CD14-positive monocyte (primary cell): ENCODE measurements around the gene FUCA2. TPM values are rescaled to one million over a fixed set of nuclear protein-coding genes. Genes with fewer than 3 reads are reported as not detected.

ENCODE experiments used
- DNase-seq, 3 donors: peaks; one replicate each; pipeline ENCODE4 v3.0.0-alpha.2; 2011 to 2022
- H2AFZ ChIP-seq: 2 replicates; pipeline ENCODE4 v1.6.0; 2012; ENCODE audit warnings: mild to moderate bottlenecking, low read depth, low read length, inconsistent platforms; ENCODE audit not compliant: insufficient read depth, poor library complexity, severe bottlenecking
- H3K27ac ChIP-seq, 2 donors: 1 replicate in 1 of 2; 2 replicates in 1 of 2; pipeline ENCODE4 v1.5.1; 2012 to 2013; ENCODE audit warnings: low read length in 2 of 2, control low read depth in 1 of 2, inconsistent platforms in 1 of 2, low read depth in 1 of 2, mild to moderate bottlenecking in 1 of 2
- H3K27me3 ChIP-seq, 2 donors: one replicate each; pipeline versions ENCODE4 v1.6.0 to v1.6.1; 2011 to 2013; ENCODE audit warnings: low read length in 2 of 2; ENCODE audit not compliant: control insufficient read depth in 2 of 2, insufficient read depth in 2 of 2
- H3K36me3 ChIP-seq, 2 donors: replicated peaks in 1 of 2; 1 replicate in 1 of 2; 2 replicates in 1 of 2; pipeline versions ENCODE4 v1.5.1 to v1.6.1; 2012 to 2013; ENCODE audit warnings: low read length in 2 of 2, control low read depth in 1 of 2, inconsistent platforms in 1 of 2, mild to moderate bottlenecking in 1 of 2; ENCODE audit not compliant: insufficient read depth in 2 of 2, control insufficient read depth in 1 of 2
- H3K4me1 ChIP-seq, 2 donors: 1 replicate in 1 of 2; 2 replicates in 1 of 2; pipeline versions ENCODE4 v1.5.1 to v1.6.1; 2012 to 2013; ENCODE audit warnings: low read length in 2 of 2, control low read depth in 1 of 2, inconsistent platforms in 1 of 2, mild to moderate bottlenecking in 1 of 2, moderate library complexity in 1 of 2; ENCODE audit not compliant: insufficient read depth in 2 of 2, control insufficient read depth in 1 of 2
- H3K4me2 ChIP-seq: replicated peaks from 2 replicates; pipeline ENCODE3; 2012; ENCODE audit warnings: low read length, moderate library complexity, mild to moderate bottlenecking; ENCODE audit not compliant: poor library complexity, severe bottlenecking; ENCODE audit errors: extremely low read depth
- H3K4me3 ChIP-seq, 3 experiments: fragments of 200-600 bp in 1 of 3; sonication (generic) in 1 of 3; replicated peaks in 1 of 3; 1 replicate in 2 of 3; 2 replicates in 1 of 3; pipeline ENCODE4 v1.5.1; 2011 to 2013; ENCODE audit warnings: low read length in 3 of 3, mild to moderate bottlenecking in 3 of 3, control low read depth in 2 of 3, low read depth in 2 of 3, inconsistent platforms in 1 of 3, moderate library complexity in 1 of 3
- H3K79me2 ChIP-seq: 2 replicates; pipeline ENCODE4 v1.6.0; 2012; ENCODE audit warnings: mild to moderate bottlenecking, control low read depth, inconsistent platforms, low read length, moderate library complexity; ENCODE audit not compliant: insufficient read depth
- H3K9ac ChIP-seq: 2 replicates; pipeline ENCODE4 v1.6.0; 2017; ENCODE audit warnings: low read length, mild to moderate bottlenecking; ENCODE audit not compliant: insufficient read depth, poor library complexity, severe bottlenecking
- H3K9me3 ChIP-seq, 2 donors: replicated peaks in 1 of 2; 1 replicate in 1 of 2; 2 replicates in 1 of 2; pipeline versions ENCODE4 v1.5.1 to v1.6.1; 2012 to 2013; ENCODE audit warnings: low read length in 2 of 2, control low read depth in 1 of 2; ENCODE audit not compliant: control insufficient read depth in 1 of 2, insufficient read depth in 1 of 2
- H4K20me1 ChIP-seq: 2 replicates; pipeline ENCODE4 v1.6.0; 2012; ENCODE audit warnings: mild to moderate bottlenecking, low read length, control low read depth, moderate library complexity; ENCODE audit not compliant: insufficient read depth
- H3K27ac Mint-ChIP-seq, 7 donors: one replicate each; pipeline ENCODE4 v1.8.0; 2020; ENCODE audit warnings: mild to moderate bottlenecking in 7 of 7, mixed read lengths in 7 of 7, moderate library complexity in 6 of 7, inconsistent platforms in 2 of 7
- H3K27me3 Mint-ChIP-seq, 3 donors: one replicate each; pipeline ENCODE4 v1.8.0; 2021 to 2022; ENCODE audit warnings: low read depth in 3 of 3, mild to moderate bottlenecking in 3 of 3, mixed read lengths in 3 of 3, moderate library complexity in 3 of 3, inconsistent platforms in 1 of 3
- H3K36me3 Mint-ChIP-seq, 2 donors: one replicate each; pipeline ENCODE4 v1.8.0; 2020; ENCODE audit warnings: mixed read lengths in 2 of 2, inconsistent platforms in 1 of 2, mild to moderate bottlenecking in 1 of 2
- H3K4me1 Mint-ChIP-seq: one replicate; pipeline ENCODE4 v1.8.0; 2020; ENCODE audit warnings: mild to moderate bottlenecking, mixed read lengths
- H3K4me3 Mint-ChIP-seq, 2 donors: one replicate each; pipeline ENCODE4 v1.8.0; 2020; ENCODE audit warnings: mild to moderate bottlenecking in 2 of 2, mixed read lengths in 2 of 2, moderate library complexity in 1 of 2
- H3K9me3 Mint-ChIP-seq, 7 donors: one replicate each; pipeline ENCODE4 v1.8.0; 2020 to 2022; ENCODE audit warnings: mixed read lengths in 7 of 7, mild to moderate bottlenecking in 6 of 7, moderate library complexity in 6 of 7, inconsistent platforms in 2 of 7
- CTCF ChIP-seq: fragments of 200-600 bp; IDR thresholded peaks from one replicate; pipeline ENCODE4 v1.8.0; 2022; ENCODE audit warnings: antibody characterized with exemption, mild to moderate bottlenecking
- WGBS: methylation state at CpG from one replicate; pipeline ENCODE4 v1.1.5; 2013; ENCODE audit warnings: missing lambda C conversion rate; ENCODE audit not compliant: insufficient coverage; 5-methylcytosine and 5-hydroxymethylcytosine counted together
- intact Hi-C, 2 donors: fragments of 100-400 bp; cut with micrococcal nuclease; formaldehyde crosslinking; loops; one replicate each; pipeline versions ENCODE4 v1.15.0 to v1.15.1; 2023
- polyA plus RNA-seq, 3 donors: library from polyadenylated mRNA; depleted of rRNA in 1 of 3; unstranded in 2 of 3; stranded (reverse) in 1 of 3; fragments of 300-500 nt in 2 of 3; fragments of >200 nt in 1 of 3; fragmentation: Illumina TruSeq in 2 of 3; gene quantifications; 1 replicate in 2 of 3; 2 replicates in 1 of 3; pipeline ENCODE4 v1.2.3, GENCODE V29; 2012 to 2021

Gene FUCA2
- polyA plus RNA-seq, 3 donors: 35.7 to 93.5 (median 83.7) TPM

GRCh38 chr6:143506199-143506598 lies 5.3 kb downstream of the FUCA2 start:
- Histone ChIP-seq H4K20me1 (peaks cover 55% of the 10 kb centered on the region), H3K4me3 (no peak overlapping the region), H3K4me2 (no peak overlapping the region), H3K9ac (no peak overlapping the region), H2AFZ (no peak overlapping the region), H3K27ac (no peak overlapping the region), H3K27me3 (no peaks in the 10 kb centered on the region), H3K36me3 (peaks cover 55 to 65% of the 10 kb centered on the region in 2 donors), H3K4me1 (peaks cover 13 to 18% of the 10 kb centered on the region in 2 donors), H3K79me2 (peaks cover 45% of the 10 kb centered on the region), H3K9me3 (no peaks in the 10 kb centered on the region)
- Mint-ChIP-seq H3K9me3 (no peaks in the 10 kb centered on the region), H3K4me1 (peaks cover 23% of the 10 kb centered on the region), H3K4me3 (no peak overlapping the region), H3K27me3 (no peaks in the 10 kb centered on the region), H3K36me3 (peaks cover 54 to 66% of the 10 kb centered on the region in 2 donors), H3K27ac (peak overlapping the region in 1 of 7 donors; percentile 2)
- DNase-seq: no peak
- TF ChIP-seq CTCF: no peak
- intact Hi-C loops: no loop called here
- no CpG with 5 or more reads among the region's 6 CpGs for WGBS

- DNase-seq: no peak
- peak overlapping the region in 1 of 2 donors; percentile 24 for H3K27ac ChIP-seq
- H3K27ac Mint-ChIP-seq: peak overlapping the region in 2 of 7 donors; percentile 4 to 7
- peaks cover 38% of the 10 kb centered on the region for H3K79me2 ChIP-seq
- peaks cover 61 to 72% of the 10 kb centered on the region in 2 donors for H3K36me3 ChIP-seq
- H2AFZ ChIP-seq: no peak overlapping the region
- no peak overlapping the region for H3K9ac ChIP-seq
- H3K9me3 Mint-ChIP-seq: no peaks in the 10 kb centered on the region
- intact Hi-C loops: no loop called here
- no peak for TF ChIP-seq CTCF
- no peaks in the 10 kb centered on the region for H3K27me3 Mint-ChIP-seq
- no peak overlapping the region for H3K4me3 Mint-ChIP-seq
- WGBS: no CpG with 5 or more reads among the region's 2 CpGs
- H3K4me1 Mint-ChIP-seq: peaks cover 21% of the 10 kb centered on the region
- no peaks in the 10 kb centered on the region for H3K27me3 ChIP-seq
- H3K9me3 ChIP-seq: no peaks in the 10 kb centered on the region
- H3K4me2 ChIP-seq: no peak overlapping the region
- H4K20me1 ChIP-seq: peaks cover 58% of the 10 kb centered on the region
- H3K4me3 ChIP-seq: no peak overlapping the region
- H3K36me3 Mint-ChIP-seq: peaks cover 60 to 72% of the 10 kb centered on the region in 2 donors
- H3K4me1 ChIP-seq: peaks cover 9 to 14% of the 10 kb centered on the region in 2 donors
These were observed 6.0 kb downstream of the FUCA2 start for GRCh38 chr6:143505537-143505936.
